ENCODE measurements around the gene TGFBR3L.

DNA sequence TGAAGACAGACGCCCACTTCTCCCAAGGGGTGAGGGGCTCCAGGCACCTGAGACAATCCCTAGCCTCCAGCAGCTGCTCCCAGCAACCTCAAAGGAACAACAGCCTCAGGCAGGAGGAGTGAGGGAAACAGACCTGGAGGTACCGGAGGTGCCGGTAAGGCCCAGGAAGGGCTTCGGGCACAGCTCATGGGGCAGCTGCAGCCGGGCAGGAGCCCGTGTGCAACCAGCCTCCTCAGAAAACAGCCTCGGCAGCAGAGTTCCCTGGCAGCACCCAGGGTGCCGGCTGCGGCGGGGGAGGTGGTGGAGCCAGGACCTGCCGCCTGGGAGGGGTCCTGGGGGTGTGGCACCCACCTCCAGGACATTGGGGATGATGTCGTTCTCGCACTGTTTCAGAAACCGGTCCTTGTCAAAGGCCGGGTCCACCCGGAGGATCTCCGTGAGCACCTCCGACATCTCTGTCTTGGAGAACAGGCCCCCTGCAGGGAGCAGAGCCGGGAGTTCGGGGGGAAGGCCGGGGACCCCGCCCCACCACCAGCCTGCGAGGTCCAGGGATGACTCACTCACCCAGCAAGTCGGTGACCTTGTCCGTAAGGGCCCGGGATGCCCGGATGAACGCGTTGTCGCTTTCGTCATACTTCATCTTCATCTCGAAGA is 17.8 kb downstream of the TGFBR3L start:
- TF ChIP-seq, protein P1, sequence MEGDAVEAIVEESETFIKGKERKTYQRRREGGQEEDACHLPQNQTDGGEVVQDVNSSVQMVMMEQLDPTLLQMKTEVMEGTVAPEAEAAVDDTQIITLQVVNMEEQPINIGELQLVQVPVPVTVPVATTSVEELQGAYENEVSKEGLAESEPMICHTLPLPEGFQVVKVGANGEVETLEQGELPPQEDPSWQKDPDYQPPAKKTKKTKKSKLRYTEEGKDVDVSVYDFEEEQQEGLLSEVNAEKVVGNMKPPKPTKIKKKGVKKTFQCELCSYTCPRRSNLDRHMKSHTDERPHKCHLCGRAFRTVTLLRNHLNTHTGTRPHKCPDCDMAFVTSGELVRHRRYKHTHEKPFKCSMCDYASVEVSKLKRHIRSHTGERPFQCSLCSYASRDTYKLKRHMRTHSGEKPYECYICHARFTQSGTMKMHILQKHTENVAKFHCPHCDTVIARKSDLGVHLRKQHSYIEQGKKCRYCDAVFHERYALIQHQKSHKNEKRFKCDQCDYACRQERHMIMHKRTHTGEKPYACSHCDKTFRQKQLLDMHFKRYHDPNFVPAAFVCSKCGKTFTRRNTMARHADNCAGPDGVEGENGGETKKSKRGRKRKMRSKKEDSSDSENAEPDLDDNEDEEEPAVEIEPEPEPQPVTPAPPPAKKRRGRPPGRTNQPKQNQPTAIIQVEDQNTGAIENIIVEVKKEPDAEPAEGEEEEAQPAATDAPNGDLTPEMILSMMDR (IDR thresholded peaks at IDR 0.05): no peak
- TF ChIP-seq POLR2A (IDR thresholded peaks at IDR 0.05): no peak

Data from tibial nerve (tissue), 3 donors.